Measurements from ENCODE around the gene PDGFB.

GRCh38 chr22:39238101-39238466, 6.7 kb downstream of the PDGFB start:
- TF ChIP-seq EGR1 (IDR thresholded peaks at IDR 0.05; ENCODE audit: low read depth) (no peak), POLR2AphosphoS5 (IDR thresholded peaks at IDR 0.05; ENCODE audit: low read depth, low read length) (no peak), POLR2A (IDR thresholded peaks at IDR 0.05; ENCODE audit: borderline replicate concordance, extremely low read depth, insufficient read depth, insufficient read length) (no peak), CTCF (IDR thresholded peaks at IDR 0.05 in 2 of 3, conservative IDR thresholded peaks at IDR 0.05 in 1 of 3; ENCODE audit: borderline replicate concordance in 1 of 3, insufficient read depth in 1 of 3, low read depth in 2 of 3, low read length in 2 of 3) (no peak), ZNF274 (IDR thresholded peaks at IDR 0.05; ENCODE audit: low read depth, low read length) (no peak), CEBPB (IDR thresholded peaks at IDR 0.05; ENCODE audit: low read depth) (no peak), JUND (IDR thresholded peaks at IDR 0.05) (no peak)

Data from HCT116 (cell line).